Activated T-helper 1 cell treated with Interleukin-2 at 50 U/mL for 16 hours (primary cell): ENCODE results near the gene PGM2L1.
"Not testable (repeated sequence)": the region's sequence is repeated elsewhere in the genome, so short reads cannot be mapped to it uniquely, and the experiment has no call there.

Experiments
- DNase-seq: peaks from one replicate; pipeline ENCODE4 v3.0.0-alpha.2; 2020; ENCODE audit warnings: low read depth

PGM2L1 gene

GRCh38 chr11:74400606-74401005, 2.4 kb upstream of the PGM2L1 start:
- no peak for DNase-seq

- DNase-seq = peak; percentile 13
Observed at GRCh38 chr11:74397501-74398243, 561 bp downstream of the PGM2L1 start.

- no peak for DNase-seq
Observed at GRCh38 chr11:74392256-74392655, 6.0 kb downstream of the PGM2L1 start.

- no peak for DNase-seq
Observed at GRCh38 chr11:74391193-74391592, 7.0 kb downstream of the PGM2L1 start.

- DNase-seq = no peak
Observed at GRCh38 chr11:74390697-74391096, 7.5 kb downstream of the PGM2L1 start.

- DNase-seq = peak; percentile 29
Observed at GRCh38 chr11:74388678-74389327, 9.4 kb downstream of the PGM2L1 start.

- no peak for DNase-seq
Observed at GRCh38 chr11:74384641-74385040, 13.6 kb downstream of the PGM2L1 start.

- DNase-seq = no peak
Observed at GRCh38 chr11:74380746-74381439, 17.3 kb downstream of the PGM2L1 start.

GRCh38 chr11:74377689-74378088, 20.5 kb downstream of the PGM2L1 start:
- no peak for DNase-seq

- no peak for DNase-seq
Observed at GRCh38 chr11:74373382-74373781, 24.9 kb downstream of the PGM2L1 start.

- no peak for DNase-seq
Observed at GRCh38 chr11:74371269-74372052, 26.8 kb downstream of the PGM2L1 start.

- DNase-seq = no peak
Observed at GRCh38 chr11:74370123-74370522, 28.1 kb downstream of the PGM2L1 start.

GRCh38 chr11:74367881-74368280, 30.4 kb downstream of the PGM2L1 start:
- no peak for DNase-seq

GRCh38 chr11:74366576-74366975, 31.7 kb downstream of the PGM2L1 start:
- DNase-seq = no peak

- not testable (repeated sequence) for DNase-seq
Observed at GRCh38 chr11:74365805-74366204, 32.4 kb downstream of the PGM2L1 start.

- DNase-seq = no peak
Observed at GRCh38 chr11:74357449-74357848, 40.8 kb downstream of the PGM2L1 start.

- DNase-seq = no peak
Observed at GRCh38 chr11:74355626-74356025, 42.6 kb downstream of the PGM2L1 start.

- DNase-seq = no peak
Observed at GRCh38 chr11:74354036-74354435, 44.2 kb downstream of the PGM2L1 start.

- DNase-seq = no peak
Observed at GRCh38 chr11:74347381-74347780, 50.9 kb downstream of the PGM2L1 start.

- DNase-seq = no peak
Observed at GRCh38 chr11:74345420-74345819, 52.8 kb downstream of the PGM2L1 start.

- DNase-seq = no peak
Observed at GRCh38 chr11:74341921-74342320, 56.3 kb downstream of the PGM2L1 start.

GRCh38 chr11:74339619-74340018, 58.6 kb downstream of the PGM2L1 start:
- DNase-seq = no peak
